Measurements from ENCODE around the gene ZNF592. TPM values are rescaled to one million over a fixed set of nuclear protein-coding genes. Genes with fewer than 3 reads are reported as not detected.
A peak's percentile ranks its signal among the peaks of the same experiment; 100 is the strongest.

ZNF592 gene
- total RNA-seq = 10 to 100 TPM; 33.4 to 39.5 (median 35.5) TPM
- 10 to 100 TPM; 13.1 to 43.3 (median 14.4) TPM for polyA plus RNA-seq
- long read RNA-seq, donor 1, full-length matches to known transcripts = 2 of 10 reads
- long read RNA-seq, donor 1, partial matches to known transcripts = 8 of 10 reads
- long read RNA-seq, donor 1, other reads (novel, unspliced or antisense) = 0 of 10 reads
- long read RNA-seq, donor 2, full-length matches to known transcripts = 9 of 36 reads
- long read RNA-seq, donor 2, partial matches to known transcripts = 18 of 36 reads
- long read RNA-seq, donor 2, other reads (novel, unspliced or antisense) = 9 of 36 reads

DNA sequence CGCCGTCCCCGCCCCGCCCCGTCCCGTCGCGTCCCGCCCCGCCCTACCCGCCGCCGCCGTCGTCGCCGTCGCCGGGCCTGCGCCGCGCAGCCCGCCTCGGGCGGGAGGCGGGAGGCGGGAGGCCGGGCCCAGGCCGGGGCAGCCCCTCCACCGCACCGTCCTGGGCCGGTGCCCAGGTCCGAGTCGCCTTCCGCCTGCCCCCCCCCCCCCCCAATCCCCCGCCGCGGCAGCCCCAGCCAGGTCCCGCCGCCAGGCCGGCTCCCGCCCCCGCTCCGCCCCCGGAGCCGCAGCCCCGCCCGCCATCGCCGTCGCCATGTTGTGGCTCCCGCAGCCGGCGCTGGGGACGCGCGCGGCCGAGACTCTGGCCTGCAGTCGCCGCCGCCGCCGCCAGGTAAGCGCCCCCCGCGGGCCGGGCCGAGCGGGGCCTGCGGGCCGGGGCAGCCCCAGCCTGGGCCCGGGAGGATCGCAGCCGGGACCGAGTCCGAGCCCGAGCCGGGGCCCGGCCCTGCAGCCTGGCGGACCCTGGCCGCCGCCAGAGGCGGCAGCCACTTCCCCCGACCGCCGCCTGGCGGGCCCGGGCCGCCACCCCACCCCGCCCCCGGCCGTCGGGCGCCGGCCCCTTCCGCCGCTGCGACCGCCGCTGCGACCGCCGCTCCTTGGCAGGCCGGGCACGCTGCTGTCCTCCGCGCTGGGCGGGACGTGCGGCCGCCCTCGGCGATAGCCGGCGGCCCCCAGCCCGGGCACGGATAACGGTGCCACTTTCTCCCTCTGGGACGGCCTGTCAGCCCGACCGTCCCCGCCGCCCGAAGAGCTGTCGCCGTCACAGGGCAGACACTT lies at the start of gene ZNF592:
Gene ZNF592, plus strand, starts transcription at position 319 of the 837 bp plus-strand sequence. CDS start 34,084 bp downstream, outside the sequence.
- peak within 1 kb of the TSS; percentile 99 for H3K27ac ChIP-seq
- peaks cover 67% of the 10 kb centered on the region for H3K4me1 ChIP-seq
- ATAC-seq (peak; percentile 66 to 76 (median 72)), DNase-seq (peak; percentile 88 to 93)
- TF ChIP-seq CTCF (IDR thresholded peaks at IDR 0.05) = peak; percentile 58
- no peaks in the 10 kb centered on the region for H3K27me3 ChIP-seq (ENCODE audit: insufficient read depth in 3 of 3, low read length in 2 of 3)
- intact Hi-C loops (cut with DNase I) = loop anchor here (5.0 to 10.0 kb wide), 3 partner anchors 69 to 176 kb away; partner anchors contain the start of gene ALPK3 (in 1 of the 2)
- peak within 1 kb of the TSS; percentile 92 for H3K4me3 ChIP-seq
- H3K9me3 ChIP-seq = no peaks in the 10 kb centered on the region
- 0 to 1% (median 1%) methylated on average over 23 to 127 of the region's 127 CpGs for WGBS, 3 donors
- H3K36me3 ChIP-seq (ENCODE audit: insufficient read depth in 1 of 2, low read depth in 1 of 2) = no peaks in the 10 kb centered on the region

GRCh38 chr15:84699538-84700191 lies 48.7 kb upstream of the ZNF592 start:
- no peaks in the 10 kb centered on the region for H3K27me3 ChIP-seq (ENCODE audit: insufficient read depth in 3 of 3, low read length in 2 of 3)
- H3K4me1 ChIP-seq = peaks cover 36% of the 10 kb centered on the region
- TF ChIP-seq CTCF (IDR thresholded peaks at IDR 0.05) = no peak
- 85 to 91% (median 87%) methylated on average over 8 of the region's 8 CpGs for WGBS, 3 donors
- no peak for ATAC-seq
- H3K9me3 ChIP-seq = no peaks in the 10 kb centered on the region
- H3K27ac ChIP-seq = no peak overlapping the region
- no peak overlapping the region for H3K4me3 ChIP-seq
- H3K36me3 ChIP-seq (ENCODE audit: insufficient read depth in 1 of 2, low read depth in 1 of 2) = no peaks in the 10 kb centered on the region
- intact Hi-C loops (cut with DNase I) = loop anchor here in 1 of 2 donors (5.0 kb wide), 1 partner anchor 32 kb away; no protein-coding TSS in a partner anchor
- no peak for DNase-seq

DNA sequence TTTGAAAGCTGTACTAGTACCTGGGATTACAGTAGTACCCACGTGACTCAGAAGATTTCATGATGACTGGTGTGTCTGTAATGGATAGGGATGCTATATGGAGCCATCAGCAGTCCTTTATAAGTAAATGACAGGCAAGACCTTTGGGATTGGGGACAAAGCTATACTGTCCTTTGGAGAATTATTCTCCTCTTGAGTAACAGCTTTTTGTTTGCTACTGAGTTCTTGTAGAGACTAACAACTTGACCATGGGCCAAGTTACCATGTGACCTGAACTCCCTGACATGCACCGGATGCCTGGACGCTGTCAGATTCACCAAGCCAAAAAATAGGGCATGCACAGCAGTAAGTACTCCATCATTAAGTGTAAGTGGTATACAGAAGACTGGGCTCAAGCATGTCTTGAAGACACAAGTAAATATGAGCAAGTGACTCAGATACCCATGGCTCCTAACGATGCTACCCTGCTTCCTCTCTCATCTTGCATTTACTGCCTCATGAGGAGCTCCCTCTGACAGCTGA lies 45.4 kb upstream of the ZNF592 start:
- no peak for TF ChIP-seq CTCF (IDR thresholded peaks at IDR 0.05)
- DNase-seq = peak in 1 of 2 donors; percentile 26
- intact Hi-C loops (cut with DNase I) = loop anchor here in 1 of 2 donors (5.0 kb wide), 1 partner anchor 36 kb away; no protein-coding TSS in a partner anchor
- no peaks in the 10 kb centered on the region for H3K27me3 ChIP-seq (ENCODE audit: insufficient read depth in 3 of 3, low read length in 2 of 3)
- 13 to 23% (median 15%) methylated on average over 4 of the region's 4 CpGs for WGBS, 3 donors
- peak overlapping the region; percentile 62 for H3K27ac ChIP-seq
- H3K9me3 ChIP-seq = no peaks in the 10 kb centered on the region
- peaks cover 22% of the 10 kb centered on the region for H3K4me1 ChIP-seq
- H3K36me3 ChIP-seq (ENCODE audit: insufficient read depth in 1 of 2, low read depth in 1 of 2) = peaks cover 0 to 3% of the 10 kb centered on the region in 2 donors
- no peak overlapping the region for H3K4me3 ChIP-seq
- peak; percentile 61 to 82 (median 78) for ATAC-seq

DNA sequence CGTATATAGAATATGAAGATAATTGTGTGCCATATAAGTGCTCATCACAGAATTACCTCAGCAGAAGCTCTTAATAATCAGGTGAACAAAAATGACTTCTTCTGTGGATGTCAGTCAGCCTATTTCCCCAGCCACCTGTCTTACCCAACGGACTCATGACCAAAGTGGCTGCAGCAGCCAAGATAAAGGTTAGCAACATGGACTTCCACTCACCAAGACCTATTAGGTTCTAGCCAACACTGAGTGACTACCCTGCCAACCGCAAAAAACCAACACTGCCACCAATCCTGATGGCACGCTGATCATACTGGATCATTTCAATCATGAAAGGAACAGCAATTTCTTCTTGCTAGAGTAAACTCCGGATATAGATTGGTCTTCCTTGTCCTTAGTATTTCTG lies 44.6 kb upstream of the ZNF592 start:
- H3K27ac ChIP-seq = peak overlapping the region; percentile 62
- intact Hi-C loops (cut with DNase I) = loop anchor here in 1 of 2 donors (5.0 kb wide), 1 partner anchor 37 kb away; no protein-coding TSS in a partner anchor
- WGBS, 3 donors = 81 to 87% (median 87%) methylated on average over 5 of the region's 5 CpGs
- H3K4me1 ChIP-seq = peaks cover 20% of the 10 kb centered on the region
- H3K36me3 ChIP-seq (ENCODE audit: insufficient read depth in 1 of 2, low read depth in 1 of 2) = peaks cover 0 to 3% of the 10 kb centered on the region in 2 donors
- TF ChIP-seq CTCF (IDR thresholded peaks at IDR 0.05) = no peak
- H3K4me3 ChIP-seq = no peak overlapping the region
- H3K9me3 ChIP-seq = no peaks in the 10 kb centered on the region
- H3K27me3 ChIP-seq (ENCODE audit: insufficient read depth in 3 of 3, low read length in 2 of 3) = no peaks in the 10 kb centered on the region
- ATAC-seq = no peak
- no peak for DNase-seq
